HFFc6 (cell line): Measurements from ENCODE around the gene POLN. TPM values are rescaled to one million over a fixed set of nuclear protein-coding genes. Genes with fewer than 3 reads are reported as not detected.

Experiments used
- DNase-seq: peaks from one replicate; pipeline ENCODE4 v3.0.0-alpha.2; 2018
- H3K27ac Mint-ChIP-seq: 2 replicates; pipeline ENCODE4 v1.8.0; 2020; ENCODE audit warnings: mild to moderate bottlenecking, mixed read lengths
- H3K27me3 Mint-ChIP-seq: 2 replicates; pipeline ENCODE4 v1.8.0; 2021; ENCODE audit warnings: mild to moderate bottlenecking, moderate library complexity, mixed read lengths; ENCODE audit not compliant: insufficient read depth
- H3K36me3 Mint-ChIP-seq: 2 replicates; pipeline ENCODE4 v1.8.0; 2021; ENCODE audit warnings: low read depth, mixed read lengths
- H3K4me1 Mint-ChIP-seq: 2 replicates; pipeline ENCODE4 v1.8.0; 2020; ENCODE audit warnings: low read depth, mixed read lengths
- H3K4me3 Mint-ChIP-seq: 2 replicates; pipeline ENCODE4 v1.8.0; 2020; ENCODE audit warnings: mild to moderate bottlenecking, moderate library complexity, mixed read lengths
- H3K9me3 Mint-ChIP-seq: 2 replicates; pipeline ENCODE4 v1.8.0; 2020; ENCODE audit warnings: mild to moderate bottlenecking, mixed read lengths
- CTCF ChIP-seq: fragments of 200-600 bp; sonication (generic); IDR thresholded peaks from 2 replicates; pipeline ENCODE4 v1.5.0; 2021; ENCODE audit warnings: antibody characterized with exemption, mild to moderate bottlenecking
- total RNA-seq, 6 experiments: library from RNA; stranded (reverse); fragmentation: NEBNext Ultra II Directional; extraction: Animal tissue kit (Norgen Biotek cat#: 25700); gene quantifications; 2 replicates in 1 of 6; 3 replicates in 5 of 6; pipeline ENCODE4 v1.2.3, GENCODE V29; 2021

The POLN gene
- total RNA-seq, 6 experiments from 2014 or later = 1.5 to 3.4 (median 2.2) TPM

- Mint-ChIP-seq H3K4me1 (no peaks in the 10 kb centered on the region), H3K9me3 (no peaks in the 10 kb centered on the region), H3K27me3 (peaks cover 5% of the 10 kb centered on the region; the same call in 1 of the 2 replicates), H3K36me3 (no peaks in the 10 kb centered on the region), H3K27ac (no peak overlapping the region), H3K4me3 (no peak overlapping the region)
- TF ChIP-seq CTCF = no peak
- DNase-seq = no peak
These were observed 175.8 kb downstream of the POLN start for GRCh38 chr4:2066011-2066551.

- DNase-seq = no peak
- Mint-ChIP-seq H3K27me3 (peaks cover 4% of the 10 kb centered on the region; the same call in 1 of the 2 replicates), H3K27ac (no peak overlapping the region), H3K36me3 (no peaks in the 10 kb centered on the region), H3K4me3 (no peak overlapping the region), H3K4me1 (no peaks in the 10 kb centered on the region), H3K9me3 (no peaks in the 10 kb centered on the region)
- TF ChIP-seq CTCF = no peak
These were observed 176.6 kb downstream of the POLN start for GRCh38 chr4:2065106-2065930.

DNA sequence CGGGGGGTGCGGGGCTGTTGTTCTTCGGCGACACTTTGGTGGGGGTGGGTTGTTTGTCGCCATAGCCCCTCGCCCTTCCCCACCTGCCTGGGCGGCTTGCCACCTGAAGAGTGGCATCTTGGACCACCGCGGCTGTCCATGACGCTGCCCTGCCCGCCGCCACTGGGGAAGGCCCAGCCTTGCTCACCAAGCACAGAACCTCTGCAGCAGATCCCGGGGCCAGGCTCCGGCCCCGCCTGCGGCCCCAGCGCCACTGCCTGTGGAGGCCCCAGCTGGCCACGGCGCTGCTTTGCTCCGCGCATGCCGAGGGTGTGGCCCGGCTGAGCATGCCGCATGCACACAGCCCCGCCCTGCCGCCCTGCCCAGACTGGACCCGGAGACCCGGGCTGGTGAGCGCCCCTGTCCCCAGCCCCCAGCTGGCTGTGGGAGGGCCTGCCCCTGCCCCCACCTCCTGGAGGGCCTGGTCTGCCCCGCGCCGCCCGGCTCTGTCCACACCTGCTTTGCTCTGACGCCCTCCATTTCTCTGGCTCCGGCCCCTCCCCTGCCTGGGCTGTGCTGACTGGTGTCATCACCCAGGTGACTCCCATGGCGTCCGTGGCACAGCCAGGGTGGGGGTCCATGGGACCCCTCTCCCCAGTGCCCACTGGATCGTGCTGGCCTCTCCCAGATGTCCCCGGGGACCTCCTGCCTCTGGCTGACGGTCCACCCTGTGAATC, 177.5 kb downstream of the POLN start:
- Mint-ChIP-seq H3K27me3 (peaks cover 3% of the 10 kb centered on the region; the same call in 1 of the 2 replicates), H3K9me3 (no peaks in the 10 kb centered on the region), H3K36me3 (no peaks in the 10 kb centered on the region), H3K4me3 (no peak overlapping the region), H3K27ac (no peak overlapping the region), H3K4me1 (no peaks in the 10 kb centered on the region)
- DNase-seq = no peak
- TF ChIP-seq CTCF = no peak

- Mint-ChIP-seq H3K4me1 (no peaks in the 10 kb centered on the region), H3K36me3 (no peaks in the 10 kb centered on the region), H3K27ac (no peak overlapping the region), H3K4me3 (no peak overlapping the region), H3K9me3 (no peaks in the 10 kb centered on the region), H3K27me3 (peaks cover 3% of the 10 kb centered on the region; the same call in 1 of the 2 replicates)
- DNase-seq = no peak
- TF ChIP-seq CTCF = no peak
These were observed 178.2 kb downstream of the POLN start for GRCh38 chr4:2063557-2064275.

DNA sequence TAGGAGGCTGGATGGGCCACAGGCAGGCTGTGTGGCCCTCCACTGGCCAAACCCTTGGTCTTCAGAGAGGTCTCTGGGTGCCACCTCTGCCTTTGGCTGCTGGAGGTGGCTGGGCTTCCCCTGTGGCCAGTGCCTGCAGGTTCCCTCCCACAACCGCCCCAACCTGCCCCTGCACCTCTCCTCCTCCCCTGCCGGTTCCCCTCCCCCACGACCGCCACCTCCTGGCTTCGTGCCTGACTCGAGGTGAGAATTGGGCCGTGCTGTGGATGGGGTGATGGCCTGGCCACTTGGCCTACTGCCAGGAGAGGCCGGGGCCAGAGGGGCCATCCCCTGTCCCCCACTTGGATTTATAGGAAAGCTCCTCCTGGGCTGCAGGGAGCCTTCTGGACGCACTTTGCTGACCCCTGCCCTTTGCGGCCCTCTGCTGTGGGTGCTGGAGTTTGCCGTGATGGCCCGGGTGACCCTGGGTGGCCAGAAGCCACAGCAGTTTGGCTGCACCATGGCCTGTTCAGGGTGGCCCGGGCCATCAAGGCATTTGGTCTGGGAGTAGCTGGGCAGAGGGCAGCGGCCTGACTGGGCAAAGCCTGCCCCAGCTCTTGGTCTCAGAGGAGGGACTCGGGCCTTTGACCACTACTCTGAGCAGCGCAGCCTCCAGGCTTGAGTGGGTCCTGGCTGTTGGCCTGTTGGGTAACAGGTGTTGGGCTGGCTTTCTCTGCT, 179.0 kb downstream of the POLN start:
- no peaks in the 10 kb centered on the region for H3K4me1 Mint-ChIP-seq
- H3K27ac Mint-ChIP-seq = no peak overlapping the region
- no peaks in the 10 kb centered on the region for H3K9me3 Mint-ChIP-seq
- H3K4me3 Mint-ChIP-seq = no peak overlapping the region
- DNase-seq = no peak
- H3K36me3 Mint-ChIP-seq = no peaks in the 10 kb centered on the region
- H3K27me3 Mint-ChIP-seq = peaks cover 3% of the 10 kb centered on the region; the same call in 1 of the 2 replicates
- no peak for TF ChIP-seq CTCF
